Coronary artery (tissue), 2 donors: Measurements from ENCODE around the gene DOCK9.

Experiments
- DNase-seq: peaks from one replicate; pipeline ENCODE4 v3.0.0-alpha.2; 2017; ENCODE audit warnings: low spot score
- H3K27ac ChIP-seq, 2 donors: fragments of 200-600 bp; sonication (generic); one replicate each; pipeline ENCODE4 v1.5.1; 2016 to 2019
- H3K4me3 ChIP-seq: fragments of 200-600 bp; sonication (generic); 2 replicates; pipeline ENCODE4 v1.5.1; 2016; ENCODE audit warnings: mild to moderate bottlenecking, moderate library complexity
- TF ChIP-seq, protein P1 (sequence below): fragments of 200-600 bp; sonication (generic); IDR thresholded peaks from one replicate; pipeline ENCODE4 v1.5.1; 2019; ENCODE audit warnings: antibody characterized with exemption

DOCK9 gene

GRCh38 chr13:98934243-98934642, 43.6 kb downstream of the DOCK9 start:
- Histone ChIP-seq H3K4me3 (no peak overlapping the region), H3K27ac (no peak overlapping the region)
- no peak for DNase-seq
- TF ChIP-seq, protein P1, sequence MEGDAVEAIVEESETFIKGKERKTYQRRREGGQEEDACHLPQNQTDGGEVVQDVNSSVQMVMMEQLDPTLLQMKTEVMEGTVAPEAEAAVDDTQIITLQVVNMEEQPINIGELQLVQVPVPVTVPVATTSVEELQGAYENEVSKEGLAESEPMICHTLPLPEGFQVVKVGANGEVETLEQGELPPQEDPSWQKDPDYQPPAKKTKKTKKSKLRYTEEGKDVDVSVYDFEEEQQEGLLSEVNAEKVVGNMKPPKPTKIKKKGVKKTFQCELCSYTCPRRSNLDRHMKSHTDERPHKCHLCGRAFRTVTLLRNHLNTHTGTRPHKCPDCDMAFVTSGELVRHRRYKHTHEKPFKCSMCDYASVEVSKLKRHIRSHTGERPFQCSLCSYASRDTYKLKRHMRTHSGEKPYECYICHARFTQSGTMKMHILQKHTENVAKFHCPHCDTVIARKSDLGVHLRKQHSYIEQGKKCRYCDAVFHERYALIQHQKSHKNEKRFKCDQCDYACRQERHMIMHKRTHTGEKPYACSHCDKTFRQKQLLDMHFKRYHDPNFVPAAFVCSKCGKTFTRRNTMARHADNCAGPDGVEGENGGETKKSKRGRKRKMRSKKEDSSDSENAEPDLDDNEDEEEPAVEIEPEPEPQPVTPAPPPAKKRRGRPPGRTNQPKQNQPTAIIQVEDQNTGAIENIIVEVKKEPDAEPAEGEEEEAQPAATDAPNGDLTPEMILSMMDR: no peak

DNA sequence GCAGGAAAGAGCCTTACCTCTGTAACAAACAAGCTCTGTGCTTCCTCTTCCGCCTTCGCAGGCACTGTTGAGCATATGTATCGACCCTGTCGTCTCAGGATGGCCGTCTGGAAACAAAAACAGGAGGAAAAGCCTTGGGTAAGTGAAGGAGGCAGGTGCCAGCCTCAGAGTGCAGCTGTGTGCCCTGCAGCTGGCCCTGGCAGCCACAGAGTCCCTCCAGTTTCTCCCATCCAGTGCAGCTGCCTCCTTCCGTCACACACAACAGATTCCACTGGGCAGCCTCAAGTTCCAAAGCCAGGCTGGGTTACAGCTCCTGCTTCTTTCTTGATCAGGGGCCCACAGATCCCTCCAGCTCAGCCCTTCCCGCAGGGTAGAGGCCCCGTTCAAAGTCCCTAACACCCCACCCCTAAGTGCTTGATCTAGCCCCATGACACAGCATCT, 47.7 kb downstream of the DOCK9 start:
- DNase-seq: no peak
- TF ChIP-seq, protein P1: no peak
- H3K4me3 ChIP-seq: no peak overlapping the region
- peak overlapping the region in 1 of 2 donors; percentile 57 for H3K27ac ChIP-seq

GRCh38 chr13:98927951-98928927, 49.6 kb downstream of the DOCK9 start:
- no peak overlapping the region for H3K4me3 ChIP-seq
- TF ChIP-seq, protein P1: no peak
- no peak for DNase-seq
- H3K27ac ChIP-seq: peak overlapping the region in 1 of 2 donors; percentile 62

DNA sequence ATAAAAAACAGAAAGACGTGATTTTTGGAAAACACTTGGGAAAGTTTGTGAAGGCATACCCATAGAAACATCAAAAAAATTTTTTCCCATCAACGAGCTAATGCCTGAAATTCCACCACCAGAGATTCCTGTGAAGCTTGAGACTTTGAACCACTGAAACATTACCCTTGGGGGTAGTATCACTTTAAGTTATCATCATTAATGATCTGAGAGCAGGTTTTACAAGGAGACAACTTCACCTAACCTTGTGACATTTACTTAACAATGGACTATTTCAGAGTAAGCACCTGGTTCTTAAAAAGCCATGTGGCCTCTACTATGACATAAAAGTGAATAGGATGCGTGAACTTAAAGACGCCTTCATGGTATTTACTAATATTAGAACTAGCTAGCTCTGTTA, 51.9 kb downstream of the DOCK9 start:
- TF ChIP-seq, protein P1: no peak
- Histone ChIP-seq H3K27ac (no peak overlapping the region), H3K4me3 (no peak overlapping the region)
- DNase-seq: no peak

GRCh38 chr13:98923641-98924397, 54.0 kb downstream of the DOCK9 start:
- TF ChIP-seq, protein P1: no peak
- peak overlapping the region in 1 of 2 donors; percentile 65 for H3K27ac ChIP-seq
- no peak overlapping the region for H3K4me3 ChIP-seq
- DNase-seq: no peak

DNA sequence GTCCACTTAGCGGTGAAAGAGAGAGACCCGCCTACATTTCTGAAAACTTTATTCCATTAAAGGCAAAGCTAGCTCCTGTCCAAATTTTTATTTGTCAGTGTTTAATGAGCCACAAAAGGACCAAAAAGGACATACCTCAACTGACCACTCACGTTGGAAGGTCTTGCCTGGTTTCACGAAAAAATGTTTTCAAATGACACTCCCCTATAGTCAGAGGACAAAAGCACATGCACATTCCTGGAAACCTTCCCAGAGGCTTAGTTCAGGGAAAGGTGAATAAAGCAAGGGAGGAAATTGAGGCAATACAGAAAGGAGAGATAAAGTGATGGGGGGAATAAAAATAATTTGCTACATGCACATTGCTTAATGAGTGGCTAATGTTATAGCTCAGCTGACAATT, 55.6 kb downstream of the DOCK9 start:
- TF ChIP-seq, protein P1: no peak
- no peak overlapping the region for H3K4me3 ChIP-seq
- H3K27ac ChIP-seq: no peak overlapping the region
- DNase-seq: no peak
